ENCODE results near the gene CKMT1B.
"Not testable (repeated sequence)": the region's sequence is repeated elsewhere in the genome, so short reads cannot be mapped to it uniquely, and the experiment has no call there.

CKMT1B gene

GRCh38 chr15:43602233-43602632, 8.4 kb downstream of the CKMT1B start:
- H3K9me3 Mint-ChIP-seq; H3K27ac Mint-ChIP-seq; H3K4me1 Mint-ChIP-seq (ENCODE audit: low read depth); H3K36me3 Mint-ChIP-seq (ENCODE audit: low read depth); H3K4me3 Mint-ChIP-seq: not testable (repeated sequence)
- peaks cover 21% of the 10 kb centered on the region for H3K27me3 Mint-ChIP-seq (ENCODE audit: low read depth)

GRCh38 chr15:43617750-43618149, 23.9 kb downstream of the CKMT1B start:
- H3K27me3 Mint-ChIP-seq (ENCODE audit: low read depth): peaks cover 18% of the 10 kb centered on the region
- H3K36me3 Mint-ChIP-seq (ENCODE audit: low read depth); H3K4me1 Mint-ChIP-seq (ENCODE audit: low read depth); H3K9me3 Mint-ChIP-seq; H3K27ac Mint-ChIP-seq; H3K4me3 Mint-ChIP-seq: not testable (repeated sequence)

- H3K4me1 Mint-ChIP-seq (ENCODE audit: low read depth); H3K4me3 Mint-ChIP-seq; H3K36me3 Mint-ChIP-seq (ENCODE audit: low read depth): not testable (repeated sequence)
These were observed 24.9 kb downstream of the CKMT1B start, which contains the start of gene STRC for GRCh38 chr15:43618700-43619099. Gene STRC, minus strand, starts transcription at chr15:43618800. Its CDS starts 78 bp downstream, at chr15:43618722.

DNA sequence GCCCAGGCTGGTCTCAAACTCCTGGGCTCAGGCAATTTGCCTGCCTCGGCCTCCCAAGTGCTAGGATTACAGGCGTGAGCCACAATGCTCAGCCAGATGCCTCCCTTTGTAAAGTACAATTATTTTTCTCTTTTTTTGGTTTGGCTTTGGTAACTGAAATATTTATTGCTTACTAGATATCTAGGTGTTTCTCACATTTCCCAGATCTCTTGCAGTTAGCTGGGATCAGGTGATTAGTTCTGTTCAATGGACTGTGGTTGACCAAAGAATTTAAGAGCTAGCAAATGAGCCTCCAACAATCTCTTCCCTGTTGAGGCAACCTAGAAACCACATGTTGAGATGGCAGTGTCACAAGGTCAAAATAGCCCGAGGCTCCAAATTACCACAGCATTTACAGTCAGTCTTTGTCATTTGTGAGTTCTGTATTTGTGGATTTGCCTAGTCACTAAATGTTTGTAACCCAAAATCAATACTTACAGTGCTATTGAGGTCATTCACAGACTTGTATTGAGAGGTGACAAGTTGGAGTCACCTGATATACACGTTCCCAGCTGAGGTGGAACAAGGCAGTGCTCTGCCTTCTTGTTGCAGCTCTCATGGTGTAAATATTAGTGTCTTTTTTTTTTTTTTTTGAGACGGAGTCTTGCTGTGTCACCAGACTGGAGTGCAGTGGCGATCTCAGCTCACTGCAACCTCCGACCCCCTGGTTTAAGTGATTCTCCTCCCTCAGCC, 28.4 kb downstream of the CKMT1B start:
- not testable (repeated sequence) for H3K36me3 Mint-ChIP-seq (ENCODE audit: low read depth); H3K4me1 Mint-ChIP-seq (ENCODE audit: low read depth); H3K4me3 Mint-ChIP-seq; H3K9me3 Mint-ChIP-seq; H3K27ac Mint-ChIP-seq
- peaks cover 20% of the 10 kb centered on the region for H3K27me3 Mint-ChIP-seq (ENCODE audit: low read depth)

More at GRCh38 chr15:43618700-43619099, 24.9 kb downstream of the CKMT1B start, which contains the start of gene STRC:
- H3K27me3 Mint-ChIP-seq (ENCODE audit: low read depth): peaks cover 20% of the 10 kb centered on the region
- not testable (repeated sequence) for H3K9me3 Mint-ChIP-seq, H3K27ac Mint-ChIP-seq

- Mint-ChIP-seq H3K27ac (no peak overlapping the region), H3K4me3 (no peak overlapping the region), H3K4me1 (ENCODE audit: low read depth) (no peaks in the 10 kb centered on the region), H3K9me3 (no peaks in the 10 kb centered on the region), H3K36me3 (ENCODE audit: low read depth) (no peaks in the 10 kb centered on the region), H3K27me3 (ENCODE audit: low read depth) (peaks cover 14% of the 10 kb centered on the region)
These were observed 31.3 kb downstream of the CKMT1B start for GRCh38 chr15:43625106-43625505.

DNA sequence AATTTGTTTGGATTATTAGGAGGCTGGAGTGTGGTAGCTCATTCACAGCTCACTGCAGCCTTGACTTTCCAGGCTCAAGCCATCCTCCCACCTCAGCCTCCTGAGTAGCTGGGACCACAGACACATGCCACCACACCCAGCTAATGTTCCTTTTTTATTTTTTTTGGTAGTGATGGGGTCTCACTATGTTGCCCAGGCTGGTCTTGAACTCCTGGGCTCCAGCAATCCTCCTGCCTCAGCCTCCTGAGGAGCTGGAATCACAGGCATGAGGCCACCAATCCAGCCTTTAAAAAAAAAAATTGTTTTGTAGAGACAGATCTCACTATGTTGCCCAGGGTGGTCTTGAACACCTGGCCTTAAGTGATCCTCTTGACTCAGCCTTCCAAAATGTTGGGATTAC, 33.1 kb downstream of the CKMT1B start:
- not testable (repeated sequence) for H3K27me3 Mint-ChIP-seq (ENCODE audit: low read depth); H3K9me3 Mint-ChIP-seq; H3K36me3 Mint-ChIP-seq (ENCODE audit: low read depth); H3K4me1 Mint-ChIP-seq (ENCODE audit: low read depth); H3K27ac Mint-ChIP-seq; H3K4me3 Mint-ChIP-seq

DNA sequence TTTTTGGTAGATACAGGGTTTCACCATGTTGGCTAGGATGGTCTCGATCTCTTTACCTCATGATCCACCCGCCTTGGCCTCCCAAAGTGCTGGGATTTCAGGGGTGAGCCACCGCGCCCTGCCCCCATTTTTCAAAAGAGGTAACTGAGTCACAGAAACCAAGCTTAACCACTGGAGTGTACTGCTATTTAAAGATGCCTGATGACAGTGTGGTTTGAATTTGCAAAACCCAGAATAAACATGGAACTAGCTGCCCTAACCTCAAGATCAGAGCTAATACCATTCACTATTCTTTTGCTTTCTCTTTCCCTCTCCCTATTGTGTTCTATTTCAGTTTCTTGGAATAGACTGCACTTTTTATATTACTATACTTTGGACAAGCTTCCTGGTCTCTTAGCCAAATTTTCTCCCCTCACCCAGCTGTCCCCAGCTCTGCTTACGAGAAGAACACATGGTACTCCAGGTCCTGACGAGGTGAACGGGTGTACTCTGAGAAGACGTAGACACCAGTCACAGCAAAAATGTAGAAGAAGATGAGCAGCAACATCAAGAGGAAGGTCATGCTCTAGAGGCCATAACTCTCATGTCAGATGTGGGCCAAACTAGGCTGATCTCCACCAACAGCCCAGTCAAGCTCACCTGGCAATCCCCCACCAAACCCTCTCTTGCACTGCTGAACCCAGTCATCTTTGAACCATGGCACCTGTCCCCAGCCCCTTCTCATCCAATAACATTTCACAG, 44.8 kb downstream of the CKMT1B start:
- not testable (repeated sequence) for H3K9me3 Mint-ChIP-seq; H3K36me3 Mint-ChIP-seq (ENCODE audit: low read depth); H3K27me3 Mint-ChIP-seq (ENCODE audit: low read depth); H3K4me3 Mint-ChIP-seq; H3K4me1 Mint-ChIP-seq (ENCODE audit: low read depth); H3K27ac Mint-ChIP-seq

All from T-helper 1 cell treated with Interleukin-12 subunit alpha and Interleukin-12 subunit beta and Interleukin-4 antibody, amounts not matched to agents 30 μg/mL and 1 μg/mL, for 36 hours (primary cell).